ENCODE data around the gene PPP1R2.

DNA sequence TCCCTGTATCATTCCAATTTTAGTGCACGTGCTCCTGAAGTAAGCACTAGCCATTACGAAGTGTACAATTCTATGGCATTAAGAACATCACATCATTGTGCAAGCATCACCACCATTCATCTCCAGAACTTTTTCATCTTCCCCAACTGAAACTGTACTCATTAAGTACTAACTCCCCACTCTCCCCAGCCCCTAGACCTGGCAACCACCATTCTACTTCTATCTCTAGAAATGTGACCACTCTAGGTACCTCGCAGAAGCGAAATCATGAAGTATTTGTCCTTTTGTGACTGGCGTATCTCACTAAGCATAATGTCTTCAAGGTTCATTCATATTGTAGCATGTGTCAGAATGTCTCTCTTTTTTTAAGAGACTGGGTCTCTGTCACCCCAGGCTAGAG is 11.4 kb downstream of the PPP1R2 start:
- TF ChIP-seq, protein P1, sequence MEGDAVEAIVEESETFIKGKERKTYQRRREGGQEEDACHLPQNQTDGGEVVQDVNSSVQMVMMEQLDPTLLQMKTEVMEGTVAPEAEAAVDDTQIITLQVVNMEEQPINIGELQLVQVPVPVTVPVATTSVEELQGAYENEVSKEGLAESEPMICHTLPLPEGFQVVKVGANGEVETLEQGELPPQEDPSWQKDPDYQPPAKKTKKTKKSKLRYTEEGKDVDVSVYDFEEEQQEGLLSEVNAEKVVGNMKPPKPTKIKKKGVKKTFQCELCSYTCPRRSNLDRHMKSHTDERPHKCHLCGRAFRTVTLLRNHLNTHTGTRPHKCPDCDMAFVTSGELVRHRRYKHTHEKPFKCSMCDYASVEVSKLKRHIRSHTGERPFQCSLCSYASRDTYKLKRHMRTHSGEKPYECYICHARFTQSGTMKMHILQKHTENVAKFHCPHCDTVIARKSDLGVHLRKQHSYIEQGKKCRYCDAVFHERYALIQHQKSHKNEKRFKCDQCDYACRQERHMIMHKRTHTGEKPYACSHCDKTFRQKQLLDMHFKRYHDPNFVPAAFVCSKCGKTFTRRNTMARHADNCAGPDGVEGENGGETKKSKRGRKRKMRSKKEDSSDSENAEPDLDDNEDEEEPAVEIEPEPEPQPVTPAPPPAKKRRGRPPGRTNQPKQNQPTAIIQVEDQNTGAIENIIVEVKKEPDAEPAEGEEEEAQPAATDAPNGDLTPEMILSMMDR (IDR thresholded peaks at IDR 0.05; ENCODE audit: borderline replicate concordance, extremely low read depth, low read length, poor library complexity, severe bottlenecking): no peak
- TF ChIP-seq EZH2 (IDR thresholded peaks at IDR 0.05; ENCODE audit: borderline replicate concordance, low read depth, low read length, severe bottlenecking): no peak

All from DND-41 (cell line).